Measurements from ENCODE around the gene PNPLA5.

The PNPLA5 gene

DNA sequence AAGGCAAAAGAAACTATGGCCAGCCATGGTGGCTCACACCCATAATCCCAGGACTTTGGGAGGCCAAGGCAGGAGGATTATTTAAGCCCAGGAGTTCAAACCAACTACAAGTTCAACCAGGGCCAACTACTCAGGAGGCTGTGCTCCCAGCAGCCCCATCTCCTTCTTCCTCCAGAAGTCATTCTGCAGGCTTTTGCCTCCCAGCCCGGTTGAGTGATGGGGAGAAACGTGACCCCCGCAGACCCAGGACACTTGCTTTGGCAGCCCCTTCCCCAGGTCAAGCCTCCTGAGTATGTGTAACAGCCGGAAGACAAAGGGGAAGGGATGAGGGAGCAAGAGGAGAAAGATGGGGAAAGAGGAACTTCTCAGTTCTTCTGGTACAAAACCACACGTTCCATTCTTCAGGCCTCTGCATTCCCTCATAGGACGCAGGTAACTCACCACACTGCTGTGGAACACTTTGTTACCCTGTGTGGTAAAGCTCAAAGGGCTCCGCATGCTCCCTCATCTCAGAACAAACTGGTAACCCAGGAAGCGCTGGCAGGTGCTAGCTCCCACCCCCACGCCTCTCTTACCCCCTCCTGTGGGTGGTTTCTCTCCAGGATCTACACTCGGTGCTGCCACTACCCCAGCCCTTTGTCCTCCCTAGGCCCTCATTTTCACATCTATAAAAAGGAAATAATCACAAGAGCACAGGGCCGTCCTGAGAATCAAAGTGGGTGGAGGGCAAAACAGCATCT, 33.5 kb downstream of the PNPLA5 start:
- no peak overlapping the region for H3K4me2 ChIP-seq (ENCODE audit: low read length, poor library complexity, severe bottlenecking)
- no peak for DNase-seq
- peaks cover 46 to 60% of the 10 kb centered on the region in 2 experiments for H3K27me3 ChIP-seq (ENCODE audit: control insufficient read depth in 1 of 2, insufficient read depth in 1 of 2, low read length in 2 of 2)
- 69% methylated on average over 11 of the region's 11 CpGs for WGBS
- H3K14ac ChIP-seq (ENCODE audit: low read length in 2 of 2), result no peak overlapping the region
- no peak overlapping the region for H2AK5ac ChIP-seq (ENCODE audit: low read length, severe bottlenecking)
- H3K9me3 ChIP-seq (ENCODE audit: control insufficient read depth, low read length), result peaks cover 17% of the 10 kb centered on the region
- no peak overlapping the region for H2BK120ac ChIP-seq (ENCODE audit: low read depth, low read length)
- no peak overlapping the region for H2BK15ac ChIP-seq (ENCODE audit: low read depth, poor library complexity, severe bottlenecking)
- H3K23ac ChIP-seq (ENCODE audit: low read length in 2 of 2), result no peak overlapping the region
- H3K4me1 ChIP-seq (ENCODE audit: control insufficient read depth, insufficient read depth, low read depth, low read length), result peaks cover 10% of the 10 kb centered on the region
- H3K4ac ChIP-seq (ENCODE audit: low read depth in 1 of 2, low read length in 2 of 2), result no peak overlapping the region
- no peak overlapping the region for H3K27ac ChIP-seq (ENCODE audit: low read length, poor library complexity, severe bottlenecking)
- H3K79me1 ChIP-seq (replicated peaks; ENCODE audit: low read length, poor library complexity, severe bottlenecking), result no peaks in the 10 kb centered on the region
- no peak overlapping the region for H4K8ac ChIP-seq (ENCODE audit: low read length)
- no peak overlapping the region for H2BK12ac ChIP-seq (ENCODE audit: low read length in 2 of 2)
- H3K18ac ChIP-seq (ENCODE audit: low read depth in 1 of 2, low read length in 2 of 2), result no peak overlapping the region
- no peaks in the 10 kb centered on the region for H3K36me3 ChIP-seq (ENCODE audit: control insufficient read depth in 1 of 2, insufficient read depth in 2 of 2, low read depth in 1 of 2, low read length in 2 of 2)
- H3K4me3 ChIP-seq (ENCODE audit: insufficient read depth in 1 of 2, low read depth in 1 of 2, low read length in 2 of 2), result no peak overlapping the region
- no peak overlapping the region for H4K91ac ChIP-seq (ENCODE audit: low read length)
- H2AFZ ChIP-seq (ENCODE audit: low read depth, low read length), result no peak overlapping the region
- H3K9ac ChIP-seq (ENCODE audit: low read length), result no peak overlapping the region
- no peak overlapping the region for H2BK5ac ChIP-seq (ENCODE audit: low read depth, low read length, poor library complexity, severe bottlenecking)

DNA sequence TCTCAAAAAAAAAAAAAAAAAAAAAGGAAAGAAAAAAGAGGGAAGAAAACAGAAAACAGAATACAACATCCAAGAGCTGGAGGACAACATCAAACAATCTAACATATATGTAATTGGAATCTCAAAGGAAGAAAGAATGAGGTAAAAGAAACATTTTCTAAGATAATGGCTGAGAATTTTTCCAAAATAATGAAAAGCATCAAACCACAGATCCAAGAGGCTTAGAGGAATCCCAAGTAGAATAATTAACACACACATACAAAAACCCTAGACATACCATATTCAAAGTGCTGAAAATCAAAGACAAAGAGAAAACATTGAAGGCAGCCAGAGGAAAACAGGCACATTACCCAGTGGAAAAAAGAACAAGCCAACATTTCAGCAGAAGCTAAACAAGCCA, 34.4 kb downstream of the PNPLA5 start:
- Histone ChIP-seq H3K27me3 (ENCODE audit: control insufficient read depth in 1 of 2, insufficient read depth in 1 of 2, low read length in 2 of 2) (peaks cover 46 to 63% of the 10 kb centered on the region in 2 experiments), H3K23ac (ENCODE audit: low read length in 2 of 2) (no peak overlapping the region), H3K79me1 (replicated peaks; ENCODE audit: low read length, poor library complexity, severe bottlenecking) (no peaks in the 10 kb centered on the region), H3K27ac (ENCODE audit: low read length, poor library complexity, severe bottlenecking) (no peak overlapping the region), H2BK5ac (ENCODE audit: low read depth, low read length, poor library complexity, severe bottlenecking) (no peak overlapping the region), H2BK15ac (ENCODE audit: low read depth, poor library complexity, severe bottlenecking) (no peak overlapping the region), H3K4ac (ENCODE audit: low read depth in 1 of 2, low read length in 2 of 2) (no peak overlapping the region), H4K91ac (ENCODE audit: low read length) (no peak overlapping the region), H2BK120ac (ENCODE audit: low read depth, low read length) (no peak overlapping the region), H2AFZ (ENCODE audit: low read depth, low read length) (no peak overlapping the region), H3K18ac (ENCODE audit: low read depth in 1 of 2, low read length in 2 of 2) (no peak overlapping the region), H3K9ac (ENCODE audit: low read length) (no peak overlapping the region), H2AK5ac (ENCODE audit: low read length, severe bottlenecking) (no peak overlapping the region), H3K4me1 (ENCODE audit: control insufficient read depth, insufficient read depth, low read depth, low read length) (peaks cover 6% of the 10 kb centered on the region), H3K4me3 (ENCODE audit: insufficient read depth in 1 of 2, low read depth in 1 of 2, low read length in 2 of 2) (no peak overlapping the region), H3K36me3 (ENCODE audit: control insufficient read depth in 1 of 2, insufficient read depth in 2 of 2, low read depth in 1 of 2, low read length in 2 of 2) (no peaks in the 10 kb centered on the region), H3K14ac (ENCODE audit: low read length in 2 of 2) (no peak overlapping the region), H3K9me3 (ENCODE audit: control insufficient read depth, low read length) (peaks cover 17% of the 10 kb centered on the region), H4K8ac (ENCODE audit: low read length) (no peak overlapping the region), H2BK12ac (ENCODE audit: low read length in 2 of 2) (no peak overlapping the region), H3K4me2 (ENCODE audit: low read length, poor library complexity, severe bottlenecking) (no peak overlapping the region)
- DNase-seq, result no peak

DNA sequence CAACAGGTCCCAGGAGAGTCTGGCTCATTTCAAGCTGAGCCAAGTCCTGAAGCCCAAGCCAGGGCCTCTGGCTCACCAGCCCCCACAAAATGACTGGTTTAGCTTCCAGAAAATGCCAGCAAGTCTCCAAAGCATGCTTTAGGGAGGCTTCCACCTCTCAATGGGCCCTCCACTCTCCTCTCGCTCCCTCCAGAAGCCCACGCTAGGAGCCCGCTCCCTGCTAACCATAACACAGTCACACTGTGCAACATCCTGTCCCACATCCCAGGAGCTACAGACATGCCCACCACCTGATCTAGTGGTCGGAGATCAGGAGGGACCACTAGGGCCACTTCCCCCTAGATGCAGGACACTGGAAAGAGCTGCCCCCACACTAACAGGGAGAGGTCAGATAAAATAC, 36.4 kb downstream of the PNPLA5 start:
- H2BK5ac ChIP-seq (ENCODE audit: low read depth, low read length, poor library complexity, severe bottlenecking), result no peak overlapping the region
- 96% methylated on average over 4 of the region's 4 CpGs for WGBS
- no peaks in the 10 kb centered on the region for H3K79me1 ChIP-seq (replicated peaks; ENCODE audit: low read length, poor library complexity, severe bottlenecking)
- H4K91ac ChIP-seq (ENCODE audit: low read length), result no peak overlapping the region
- no peak overlapping the region for H2BK15ac ChIP-seq (ENCODE audit: low read depth, poor library complexity, severe bottlenecking)
- no peak overlapping the region for H4K8ac ChIP-seq (ENCODE audit: low read length)
- no peak overlapping the region for H3K4me3 ChIP-seq (ENCODE audit: insufficient read depth in 1 of 2, low read depth in 1 of 2, low read length in 2 of 2)
- H3K4me2 ChIP-seq (ENCODE audit: low read length, poor library complexity, severe bottlenecking), result no peak overlapping the region
- no peak overlapping the region for H3K27ac ChIP-seq (ENCODE audit: low read length, poor library complexity, severe bottlenecking)
- H2BK12ac ChIP-seq (ENCODE audit: low read length in 2 of 2), result no peak overlapping the region
- peaks cover 46 to 68% of the 10 kb centered on the region in 2 experiments for H3K27me3 ChIP-seq (ENCODE audit: control insufficient read depth in 1 of 2, insufficient read depth in 1 of 2, low read length in 2 of 2)
- no peak overlapping the region for H3K23ac ChIP-seq (ENCODE audit: low read length in 2 of 2)
- H2AK5ac ChIP-seq (ENCODE audit: low read length, severe bottlenecking), result no peak overlapping the region
- no peak overlapping the region for H3K4ac ChIP-seq (ENCODE audit: low read depth in 1 of 2, low read length in 2 of 2)
- H3K36me3 ChIP-seq (ENCODE audit: control insufficient read depth in 1 of 2, insufficient read depth in 2 of 2, low read depth in 1 of 2, low read length in 2 of 2), result no peaks in the 10 kb centered on the region
- no peak for DNase-seq
- no peak overlapping the region for H3K9ac ChIP-seq (ENCODE audit: low read length)
- H2AFZ ChIP-seq (ENCODE audit: low read depth, low read length), result no peak overlapping the region
- no peak overlapping the region for H3K14ac ChIP-seq (ENCODE audit: low read length in 2 of 2)
- no peak overlapping the region for H3K18ac ChIP-seq (ENCODE audit: low read depth in 1 of 2, low read length in 2 of 2)
- no peak overlapping the region for H2BK120ac ChIP-seq (ENCODE audit: low read depth, low read length)
- peaks cover 17% of the 10 kb centered on the region for H3K9me3 ChIP-seq (ENCODE audit: control insufficient read depth, low read length)
- H3K4me1 ChIP-seq (ENCODE audit: control insufficient read depth, insufficient read depth, low read depth, low read length), result no peaks in the 10 kb centered on the region

DNA sequence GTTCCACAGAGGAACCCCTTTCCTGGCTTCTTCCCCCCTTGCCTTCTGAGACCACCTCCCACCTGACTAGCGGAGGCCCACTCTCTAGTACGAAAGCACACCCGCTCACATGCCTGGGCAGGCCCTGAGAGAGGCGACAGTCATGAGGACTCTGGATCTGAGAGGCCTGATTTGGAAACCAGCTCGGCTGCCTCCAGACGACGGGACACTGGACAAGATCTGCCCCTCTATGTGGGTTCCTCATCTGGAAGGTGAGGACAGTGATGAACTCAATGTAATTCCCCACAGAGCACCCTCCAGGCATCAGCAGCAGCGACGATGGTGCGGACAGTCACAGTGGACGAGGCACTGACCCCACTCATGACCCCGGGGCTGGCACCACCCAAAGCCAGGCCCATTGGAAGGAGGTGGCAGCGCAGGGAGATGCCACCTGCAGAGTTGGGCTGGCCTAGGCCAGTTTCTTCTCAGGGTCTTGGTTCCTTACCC, 37.0 kb downstream of the PNPLA5 start:
- H3K27me3 ChIP-seq (ENCODE audit: control insufficient read depth in 1 of 2, insufficient read depth in 1 of 2, low read length in 2 of 2), result peaks cover 46 to 68% of the 10 kb centered on the region in 2 experiments
- no peak for DNase-seq
- H3K4me3 ChIP-seq (ENCODE audit: insufficient read depth in 1 of 2, low read depth in 1 of 2, low read length in 2 of 2), result no peak overlapping the region
- no peak overlapping the region for H3K23ac ChIP-seq (ENCODE audit: low read length in 2 of 2)
- H3K18ac ChIP-seq (ENCODE audit: low read depth in 1 of 2, low read length in 2 of 2), result no peak overlapping the region
- no peak overlapping the region for H2BK12ac ChIP-seq (ENCODE audit: low read length in 2 of 2)
- H4K91ac ChIP-seq (ENCODE audit: low read length), result no peak overlapping the region
- WGBS, result 89% methylated on average over 13 of the region's 13 CpGs
- no peaks in the 10 kb centered on the region for H3K79me1 ChIP-seq (replicated peaks; ENCODE audit: low read length, poor library complexity, severe bottlenecking)
- H3K4me1 ChIP-seq (ENCODE audit: control insufficient read depth, insufficient read depth, low read depth, low read length), result no peaks in the 10 kb centered on the region
- H3K9me3 ChIP-seq (ENCODE audit: control insufficient read depth, low read length), result peaks cover 17% of the 10 kb centered on the region
- H2AK5ac ChIP-seq (ENCODE audit: low read length, severe bottlenecking), result no peak overlapping the region
- no peak overlapping the region for H3K4me2 ChIP-seq (ENCODE audit: low read length, poor library complexity, severe bottlenecking)
- no peak overlapping the region for H2BK120ac ChIP-seq (ENCODE audit: low read depth, low read length)
- no peak overlapping the region for H2BK15ac ChIP-seq (ENCODE audit: low read depth, poor library complexity, severe bottlenecking)
- no peak overlapping the region for H3K27ac ChIP-seq (ENCODE audit: low read length, poor library complexity, severe bottlenecking)
- no peak overlapping the region for H3K4ac ChIP-seq (ENCODE audit: low read depth in 1 of 2, low read length in 2 of 2)
- H3K14ac ChIP-seq (ENCODE audit: low read length in 2 of 2), result no peak overlapping the region
- H4K8ac ChIP-seq (ENCODE audit: low read length), result no peak overlapping the region
- H3K36me3 ChIP-seq (ENCODE audit: control insufficient read depth in 1 of 2, insufficient read depth in 2 of 2, low read depth in 1 of 2, low read length in 2 of 2), result no peaks in the 10 kb centered on the region
- no peak overlapping the region for H2AFZ ChIP-seq (ENCODE audit: low read depth, low read length)
- no peak overlapping the region for H3K9ac ChIP-seq (ENCODE audit: low read length)
- no peak overlapping the region for H2BK5ac ChIP-seq (ENCODE audit: low read depth, low read length, poor library complexity, severe bottlenecking)
